ENCODE data around the gene GAS2L1. TPM values are rescaled to one million over a fixed set of nuclear protein-coding genes. Genes with fewer than 3 reads are reported as not detected.

The GAS2L1 gene
- polyA plus RNA-seq, 4 donors, result 3.9 to 49.0 (median 29.0) TPM

GRCh38 chr22:29336751-29337490, 30.5 kb downstream of the GAS2L1 start:
- DNase-seq (no peak), FAIRE-seq (no peak)
- Histone ChIP-seq H3K9me3 (ENCODE audit: control insufficient read depth in 2 of 2, insufficient read depth in 1 of 2, low read depth in 1 of 2, low read length in 1 of 2) (no peaks in the 10 kb centered on the region), H3K27ac (ENCODE audit: low read depth in 1 of 3, low read length in 2 of 3) (no peak overlapping the region), H3K27me3 (ENCODE audit: control insufficient read depth in 3 of 3, insufficient read depth in 3 of 3, low read length in 3 of 3) (no peaks in the 10 kb centered on the region), H3K36me3 (ENCODE audit: control insufficient read depth in 3 of 3, insufficient read depth in 2 of 3, low read depth in 1 of 3, low read length in 3 of 3) (peaks cover 18 to 100% (median 37%) of the 10 kb centered on the region in 3 donors), H3K4me1 (ENCODE audit: control insufficient read depth in 3 of 3, insufficient read depth in 2 of 3, low read depth in 1 of 3, low read length in 2 of 3) (no peaks in the 10 kb centered on the region), H3K4me3 (ENCODE audit: low read depth in 1 of 3, low read length in 3 of 3) (no peak overlapping the region)
- 89 to 90% (median 89%) methylated on average over 14 of the region's 14 CpGs for WGBS, 3 donors

GRCh38 chr22:29337631-29338284, 31.3 kb downstream of the GAS2L1 start:
- H3K4me1 ChIP-seq (ENCODE audit: control insufficient read depth in 3 of 3, insufficient read depth in 2 of 3, low read depth in 1 of 3, low read length in 2 of 3), result no peaks in the 10 kb centered on the region
- H3K27me3 ChIP-seq (ENCODE audit: control insufficient read depth in 3 of 3, insufficient read depth in 3 of 3, low read length in 3 of 3), result no peaks in the 10 kb centered on the region
- peaks cover 24 to 100% (median 40%) of the 10 kb centered on the region in 3 donors for H3K36me3 ChIP-seq (ENCODE audit: control insufficient read depth in 3 of 3, insufficient read depth in 2 of 3, low read depth in 1 of 3, low read length in 3 of 3)
- no peak overlapping the region for H3K4me3 ChIP-seq (ENCODE audit: low read depth in 1 of 3, low read length in 3 of 3)
- DNase-seq, result no peak
- no peak overlapping the region for H3K27ac ChIP-seq (ENCODE audit: low read depth in 1 of 3, low read length in 2 of 3)
- 79 to 91% (median 88%) methylated on average over 12 of the region's 12 CpGs for WGBS, 3 donors
- H3K9me3 ChIP-seq (ENCODE audit: control insufficient read depth in 2 of 2, insufficient read depth in 1 of 2, low read depth in 1 of 2, low read length in 1 of 2), result no peaks in the 10 kb centered on the region
- FAIRE-seq, result no peak

GRCh38 chr22:29338398-29338797, 31.9 kb downstream of the GAS2L1 start:
- H3K36me3 ChIP-seq (ENCODE audit: control insufficient read depth in 3 of 3, insufficient read depth in 2 of 3, low read depth in 1 of 3, low read length in 3 of 3), result peaks cover 24 to 100% (median 43%) of the 10 kb centered on the region in 3 donors
- 87 to 91% (median 90%) methylated on average over 6 of the region's 6 CpGs for WGBS, 3 donors

GRCh38 chr22:29339381-29340235, 33.2 kb downstream of the GAS2L1 start:
- DNase-seq, result no peak
- Histone ChIP-seq H3K4me3 (ENCODE audit: low read depth in 1 of 3, low read length in 3 of 3) (no peak overlapping the region), H3K9me3 (ENCODE audit: control insufficient read depth in 2 of 2, insufficient read depth in 1 of 2, low read depth in 1 of 2, low read length in 1 of 2) (no peaks in the 10 kb centered on the region), H3K27me3 (ENCODE audit: control insufficient read depth in 3 of 3, insufficient read depth in 3 of 3, low read length in 3 of 3) (no peaks in the 10 kb centered on the region), H3K4me1 (ENCODE audit: control insufficient read depth in 3 of 3, insufficient read depth in 2 of 3, low read depth in 1 of 3, low read length in 2 of 3) (no peaks in the 10 kb centered on the region), H3K36me3 (ENCODE audit: control insufficient read depth in 3 of 3, insufficient read depth in 2 of 3, low read depth in 1 of 3, low read length in 3 of 3) (peaks cover 23 to 100% (median 42%) of the 10 kb centered on the region in 3 donors), H3K27ac (ENCODE audit: low read depth in 1 of 3, low read length in 2 of 3) (no peak overlapping the region)
- WGBS, 3 donors, result 93 to 96% (median 95%) methylated on average over 23 of the region's 23 CpGs
- no peak for FAIRE-seq

More at GRCh38 chr22:29338398-29338797, 31.9 kb downstream of the GAS2L1 start:
- no peak for FAIRE-seq
- Histone ChIP-seq H3K9me3 (ENCODE audit: control insufficient read depth in 2 of 2, insufficient read depth in 1 of 2, low read depth in 1 of 2, low read length in 1 of 2) (no peaks in the 10 kb centered on the region), H3K27ac (ENCODE audit: low read depth in 1 of 3, low read length in 2 of 3) (no peak overlapping the region), H3K27me3 (ENCODE audit: control insufficient read depth in 3 of 3, insufficient read depth in 3 of 3, low read length in 3 of 3) (no peaks in the 10 kb centered on the region), H3K4me3 (ENCODE audit: low read depth in 1 of 3, low read length in 3 of 3) (no peak overlapping the region), H3K4me1 (ENCODE audit: control insufficient read depth in 3 of 3, insufficient read depth in 2 of 3, low read depth in 1 of 3, low read length in 2 of 3) (no peaks in the 10 kb centered on the region)
- no peak for DNase-seq

GRCh38 chr22:29340566-29340965, 34.1 kb downstream of the GAS2L1 start:
- H3K4me3 ChIP-seq (ENCODE audit: low read depth in 1 of 3, low read length in 3 of 3), result no peak overlapping the region
- no peaks in the 10 kb centered on the region for H3K27me3 ChIP-seq (ENCODE audit: control insufficient read depth in 3 of 3, insufficient read depth in 3 of 3, low read length in 3 of 3)
- H3K27ac ChIP-seq (ENCODE audit: low read depth in 1 of 3, low read length in 2 of 3), result no peak overlapping the region
- no peaks in the 10 kb centered on the region for H3K9me3 ChIP-seq (ENCODE audit: control insufficient read depth in 2 of 2, insufficient read depth in 1 of 2, low read depth in 1 of 2, low read length in 1 of 2)
- no peak for FAIRE-seq
- DNase-seq, result no peak
- no peaks in the 10 kb centered on the region for H3K4me1 ChIP-seq (ENCODE audit: control insufficient read depth in 3 of 3, insufficient read depth in 2 of 3, low read depth in 1 of 3, low read length in 2 of 3)
- 91 to 96% (median 94%) methylated on average over 8 of the region's 8 CpGs for WGBS, 3 donors
- H3K36me3 ChIP-seq (ENCODE audit: control insufficient read depth in 3 of 3, insufficient read depth in 2 of 3, low read depth in 1 of 3, low read length in 3 of 3), result peaks cover 23 to 98% (median 41%) of the 10 kb centered on the region in 3 donors

- 92 to 95% (median 93%) methylated on average over 25 of the region's 25 CpGs for WGBS, 3 donors
- no peaks in the 10 kb centered on the region for H3K27me3 ChIP-seq (ENCODE audit: control insufficient read depth in 3 of 3, insufficient read depth in 3 of 3, low read length in 3 of 3)
Observed at GRCh38 chr22:29341056-29341848, 34.8 kb downstream of the GAS2L1 start.

GRCh38 chr22:29341849-29342127, 35.3 kb downstream of the GAS2L1 start:
- no peak for FAIRE-seq

More at GRCh38 chr22:29341056-29341848, 34.8 kb downstream of the GAS2L1 start:
- no peaks in the 10 kb centered on the region for H3K4me1 ChIP-seq (ENCODE audit: control insufficient read depth in 3 of 3, insufficient read depth in 2 of 3, low read depth in 1 of 3, low read length in 2 of 3)
- peaks cover 24 to 97% (median 38%) of the 10 kb centered on the region in 3 donors for H3K36me3 ChIP-seq (ENCODE audit: control insufficient read depth in 3 of 3, insufficient read depth in 2 of 3, low read depth in 1 of 3, low read length in 3 of 3)
- FAIRE-seq, result no peak
- no peak for DNase-seq
- no peaks in the 10 kb centered on the region for H3K9me3 ChIP-seq (ENCODE audit: control insufficient read depth in 2 of 2, insufficient read depth in 1 of 2, low read depth in 1 of 2, low read length in 1 of 2)
- H3K27ac ChIP-seq (ENCODE audit: low read depth in 1 of 3, low read length in 2 of 3), result no peak overlapping the region
- no peak overlapping the region for H3K4me3 ChIP-seq (ENCODE audit: low read depth in 1 of 3, low read length in 3 of 3)

GRCh38 chr22:29342177-29342576, 35.7 kb downstream of the GAS2L1 start:
- no peak for DNase-seq
- H3K4me3 ChIP-seq (ENCODE audit: low read depth in 1 of 3, low read length in 3 of 3), result no peak overlapping the region
- no peaks in the 10 kb centered on the region for H3K9me3 ChIP-seq (ENCODE audit: control insufficient read depth in 2 of 2, insufficient read depth in 1 of 2, low read depth in 1 of 2, low read length in 1 of 2)
- 89 to 92% (median 89%) methylated on average over 6 of the region's 6 CpGs for WGBS, 3 donors
- FAIRE-seq, result no peak
- H3K4me1 ChIP-seq (ENCODE audit: control insufficient read depth in 3 of 3, insufficient read depth in 2 of 3, low read depth in 1 of 3, low read length in 2 of 3), result no peaks in the 10 kb centered on the region
- no peak overlapping the region for H3K27ac ChIP-seq (ENCODE audit: low read depth in 1 of 3, low read length in 2 of 3)
- no peaks in the 10 kb centered on the region for H3K27me3 ChIP-seq (ENCODE audit: control insufficient read depth in 3 of 3, insufficient read depth in 3 of 3, low read length in 3 of 3)
- H3K36me3 ChIP-seq (ENCODE audit: control insufficient read depth in 3 of 3, insufficient read depth in 2 of 3, low read depth in 1 of 3, low read length in 3 of 3), result peaks cover 32 to 97% (median 40%) of the 10 kb centered on the region in 3 donors

More at GRCh38 chr22:29341849-29342127, 35.3 kb downstream of the GAS2L1 start:
- Histone ChIP-seq H3K4me1 (ENCODE audit: control insufficient read depth in 3 of 3, insufficient read depth in 2 of 3, low read depth in 1 of 3, low read length in 2 of 3) (no peaks in the 10 kb centered on the region), H3K4me3 (ENCODE audit: low read depth in 1 of 3, low read length in 3 of 3) (no peak overlapping the region), H3K36me3 (ENCODE audit: control insufficient read depth in 3 of 3, insufficient read depth in 2 of 3, low read depth in 1 of 3, low read length in 3 of 3) (peaks cover 29 to 97% (median 43%) of the 10 kb centered on the region in 3 donors), H3K9me3 (ENCODE audit: control insufficient read depth in 2 of 2, insufficient read depth in 1 of 2, low read depth in 1 of 2, low read length in 1 of 2) (no peaks in the 10 kb centered on the region), H3K27me3 (ENCODE audit: control insufficient read depth in 3 of 3, insufficient read depth in 3 of 3, low read length in 3 of 3) (no peaks in the 10 kb centered on the region), H3K27ac (ENCODE audit: low read depth in 1 of 3, low read length in 2 of 3) (no peak overlapping the region)
- no peak for DNase-seq
- WGBS, 3 donors, result 92 to 96% (median 95%) methylated on average over 2 of the region's 2 CpGs
